GM19023 (cell line): ENCODE data around the gene SMIM35.
"Not testable (repeated sequence)": the region's sequence is repeated elsewhere in the genome, so short reads cannot be mapped to it uniquely, and the experiment has no call there.

ENCODE experiments used
- ATAC-seq: cut with Tn5 transposase; IDR thresholded peaks from one replicate; pipeline ENCODE4 v1.9.1; 2021; ENCODE audit warnings: mild to moderate bottlenecking, moderate library complexity; ENCODE audit not compliant: unreplicated experiment

SMIM35 gene

DNA sequence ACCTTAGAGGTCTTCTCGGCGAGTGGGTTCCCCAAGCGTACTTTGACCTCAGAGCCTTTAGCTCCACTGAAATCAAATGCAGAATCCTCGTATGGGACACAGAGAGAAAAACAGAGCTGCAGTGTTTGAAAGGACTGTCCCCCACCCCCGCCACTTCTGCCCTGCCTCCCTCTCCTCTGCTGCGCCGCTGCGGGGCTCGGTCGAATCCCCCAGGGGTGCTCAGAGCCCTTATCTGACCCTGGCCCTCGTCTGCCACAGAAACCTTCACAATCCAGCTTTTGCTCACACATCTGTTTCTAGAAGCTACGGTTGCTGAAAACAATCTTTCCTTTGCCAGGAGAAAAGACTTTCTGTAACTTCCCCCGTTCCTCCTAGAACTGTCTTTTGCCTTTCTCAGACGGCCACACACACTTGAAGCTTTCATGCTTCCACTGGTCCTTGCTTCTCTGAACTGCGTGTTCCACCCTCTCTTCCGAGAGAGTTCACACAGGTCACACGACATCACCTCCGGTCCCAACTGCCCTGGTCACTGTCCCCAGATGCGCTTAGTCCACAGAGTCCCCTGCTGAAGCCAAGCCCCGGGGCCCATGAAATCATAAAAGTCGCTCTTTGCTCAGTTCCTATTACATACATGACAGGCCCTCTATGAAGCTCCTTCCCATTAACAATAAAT, 3.7 kb downstream of the SMIM35 start:
- ATAC-seq = no peak

DNA sequence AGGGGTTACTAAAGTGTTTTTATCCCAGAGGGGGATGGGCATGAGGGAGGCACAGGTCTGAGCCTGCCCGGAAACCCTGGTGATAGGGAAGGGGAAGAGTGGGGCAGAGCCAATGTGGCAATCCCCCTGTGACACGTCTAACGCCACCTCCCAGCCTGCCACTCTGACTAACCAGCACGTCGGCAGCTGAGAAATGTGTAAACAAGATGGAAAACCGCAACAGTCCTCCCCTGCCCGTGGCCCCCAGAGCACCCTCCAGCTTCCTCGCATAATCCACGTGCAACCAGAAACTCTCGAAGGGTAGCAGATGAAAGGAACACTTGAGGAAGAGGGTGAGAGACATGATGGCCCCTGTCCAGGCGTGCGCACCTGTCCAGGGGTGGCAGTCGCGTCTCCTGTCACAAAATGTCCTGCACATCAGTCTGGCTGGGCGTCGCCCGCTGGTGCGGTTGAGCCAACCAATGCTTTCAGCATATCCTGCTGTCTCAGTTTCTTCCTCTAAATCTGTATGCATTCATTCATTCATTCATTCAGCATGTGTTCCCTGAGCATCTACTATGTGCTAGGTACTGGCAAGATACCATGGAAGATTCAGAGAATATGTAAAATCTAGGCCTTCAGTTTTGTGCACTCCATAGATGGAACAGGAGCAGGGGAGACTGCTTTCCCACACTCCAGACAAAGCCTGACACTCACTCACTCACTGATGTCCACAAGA, 5.4 kb downstream of the SMIM35 start:
- ATAC-seq = no peak

DNA sequence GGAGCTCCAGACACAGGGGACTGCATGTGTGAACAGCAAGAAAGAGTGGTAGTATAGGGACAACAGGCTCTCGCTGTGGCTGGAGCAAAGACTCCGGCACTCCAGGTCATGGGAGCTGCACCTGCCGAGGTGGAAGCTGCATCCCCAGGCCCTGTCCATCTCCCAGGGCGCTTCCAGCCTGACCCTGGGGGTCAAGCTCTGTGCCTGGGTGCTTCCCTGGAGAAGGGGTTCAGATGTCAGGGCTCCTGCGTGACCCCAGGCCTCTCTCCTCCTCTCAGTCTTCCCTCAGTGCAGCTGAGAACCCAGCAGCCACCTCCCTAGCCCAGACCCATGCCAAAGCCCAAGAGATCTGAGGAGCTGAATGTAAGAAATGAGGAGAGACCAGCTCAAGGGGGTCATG, 6.5 kb downstream of the SMIM35 start:
- no peak for ATAC-seq

DNA sequence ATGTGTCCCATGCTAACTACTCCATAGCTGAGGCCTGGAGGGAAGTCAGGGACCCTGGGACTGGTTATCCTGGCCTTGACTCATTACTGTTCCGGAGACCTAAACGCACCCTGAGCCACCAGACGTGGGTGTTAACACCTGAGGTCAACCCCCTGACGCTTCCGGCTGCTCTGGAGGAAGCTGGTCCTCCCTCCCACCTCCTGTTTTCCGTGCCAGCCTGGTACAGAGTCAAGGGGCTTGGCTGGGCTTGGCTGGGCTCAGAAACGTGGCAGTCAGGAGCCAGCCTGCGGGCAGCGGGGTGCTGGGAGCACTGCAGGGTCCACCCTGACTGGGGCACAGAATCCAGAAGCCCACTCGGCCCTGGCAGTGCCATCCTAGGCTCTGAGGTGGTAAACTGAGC, 7.3 kb downstream of the SMIM35 start:
- ATAC-seq = no peak

DNA sequence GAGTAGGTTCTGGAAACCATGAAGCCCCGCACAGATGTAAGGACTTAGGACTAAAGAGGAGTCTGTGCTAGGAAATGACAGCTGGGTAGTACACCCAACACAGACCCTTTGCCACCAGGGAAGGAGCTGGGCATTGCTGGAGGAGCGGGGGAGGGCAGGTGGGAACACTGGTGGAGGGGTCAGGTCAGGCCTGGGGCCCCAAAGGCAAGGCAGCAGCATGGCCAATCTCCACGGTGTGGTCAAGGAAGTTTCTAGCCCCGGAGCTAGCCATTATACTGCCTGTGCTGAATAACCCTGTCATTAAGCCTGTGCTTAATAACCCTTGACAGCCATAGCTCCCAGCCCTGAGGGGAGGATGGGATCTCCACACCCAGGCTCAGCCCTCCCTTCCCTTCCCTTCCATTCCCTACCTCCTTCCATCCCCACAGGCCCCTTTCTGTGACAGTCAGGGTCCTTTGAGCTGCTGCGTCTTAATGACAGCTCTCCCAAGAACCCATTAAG, 7.8 kb downstream of the SMIM35 start:
- no peak for ATAC-seq

DNA sequence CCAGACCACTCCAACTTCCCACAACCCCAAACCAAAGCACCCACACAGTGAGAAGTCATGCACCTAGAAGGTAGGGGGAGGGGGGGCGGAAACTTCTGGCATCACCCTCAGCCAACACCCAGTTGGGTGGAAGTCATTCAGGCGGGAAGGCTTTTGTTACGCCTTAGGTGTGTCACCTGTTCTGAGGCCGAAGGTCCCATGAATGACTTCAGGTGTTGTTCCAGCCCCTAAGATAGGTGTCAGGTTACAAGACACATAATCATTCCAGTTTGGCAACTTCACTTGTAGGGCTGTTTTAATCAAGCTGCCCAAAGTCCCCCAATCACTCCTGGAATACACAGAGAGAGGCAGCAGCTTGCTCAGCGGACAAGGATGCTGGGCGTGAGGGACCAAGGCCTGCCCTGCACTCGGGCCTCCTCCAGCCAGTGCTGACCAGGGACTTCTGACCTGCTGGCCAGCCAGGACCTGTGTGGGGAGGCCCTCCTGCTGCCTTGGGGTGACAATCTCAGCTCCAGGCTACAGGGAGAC, 9.9 kb downstream of the SMIM35 start, which contains the start of gene TMPRSS4:
Gene TMPRSS4 (plus strand): TSS at position 325 of the 528 bp plus-strand sequence. CDS start 225 bp downstream, outside the sequence.
- ATAC-seq = no peak

DNA sequence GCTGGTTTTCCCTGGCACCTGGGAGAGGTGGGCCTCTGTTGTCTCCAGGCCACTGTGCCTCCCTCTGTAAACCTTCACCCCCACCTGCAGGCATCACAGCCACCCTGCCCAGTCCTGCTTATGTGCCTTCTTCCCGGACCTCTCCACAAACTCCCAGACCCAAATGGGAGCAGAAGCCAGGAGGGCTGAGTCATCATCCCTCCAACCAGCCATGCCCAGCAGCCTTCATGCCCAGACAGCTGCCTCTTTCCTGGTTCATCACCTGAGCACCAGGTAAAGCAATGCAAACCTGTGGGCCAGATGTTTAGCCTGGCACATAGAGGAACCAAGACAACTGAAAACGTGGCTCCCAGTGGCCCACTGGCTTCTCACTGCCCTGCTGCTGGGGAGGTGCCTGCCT, 12.0 kb downstream of the SMIM35 start:
- ATAC-seq = no peak

DNA sequence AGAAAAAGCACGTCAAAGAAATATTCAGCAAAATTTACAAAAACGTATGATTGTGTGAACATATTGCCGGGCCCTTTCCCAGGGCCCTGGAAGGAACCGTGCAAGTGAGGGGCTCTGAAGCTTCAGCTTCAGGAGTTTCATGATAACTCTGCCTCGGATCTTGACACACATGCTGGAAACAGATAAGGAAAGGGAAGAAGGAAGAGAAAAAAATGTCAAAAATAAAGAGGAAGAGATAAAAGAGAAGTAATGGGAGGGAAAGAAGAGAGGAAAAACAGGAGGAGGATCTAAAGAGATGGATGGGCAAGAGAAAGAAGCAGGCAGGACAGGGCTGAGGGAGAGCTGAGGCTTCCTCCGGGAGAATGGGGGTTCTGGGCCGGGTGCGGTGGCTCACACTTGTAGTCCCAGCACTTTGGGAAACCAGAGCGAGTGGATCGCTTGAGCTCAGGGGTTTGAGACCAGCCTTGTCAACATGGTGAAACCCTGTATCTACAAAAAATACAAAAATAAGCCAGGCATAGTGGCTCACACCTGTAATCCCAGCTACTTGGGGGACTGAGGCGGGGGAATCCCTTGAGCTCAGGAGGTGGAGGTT, 12.6 kb downstream of the SMIM35 start:
- ATAC-seq = no peak

DNA sequence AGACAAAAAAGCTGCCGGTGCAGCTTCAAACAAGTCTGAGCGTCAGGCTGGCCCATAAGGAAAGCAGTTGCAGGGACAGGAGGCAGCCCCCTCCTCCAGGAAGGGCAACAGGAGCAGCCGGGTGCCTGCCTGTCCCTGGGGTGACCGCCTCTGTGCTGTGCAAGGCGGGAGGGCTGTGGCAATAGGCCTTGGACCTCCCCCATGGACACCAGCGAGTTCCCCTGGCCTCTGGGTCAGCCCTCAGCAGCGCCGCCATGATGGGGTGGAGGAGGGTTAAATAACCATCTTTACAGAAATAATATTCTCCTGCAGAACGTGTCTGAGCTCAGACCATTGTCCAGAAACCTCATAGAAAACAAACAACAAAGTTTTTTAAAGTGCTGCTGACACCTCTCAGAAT, 13.2 kb downstream of the SMIM35 start:
- no peak for ATAC-seq

DNA sequence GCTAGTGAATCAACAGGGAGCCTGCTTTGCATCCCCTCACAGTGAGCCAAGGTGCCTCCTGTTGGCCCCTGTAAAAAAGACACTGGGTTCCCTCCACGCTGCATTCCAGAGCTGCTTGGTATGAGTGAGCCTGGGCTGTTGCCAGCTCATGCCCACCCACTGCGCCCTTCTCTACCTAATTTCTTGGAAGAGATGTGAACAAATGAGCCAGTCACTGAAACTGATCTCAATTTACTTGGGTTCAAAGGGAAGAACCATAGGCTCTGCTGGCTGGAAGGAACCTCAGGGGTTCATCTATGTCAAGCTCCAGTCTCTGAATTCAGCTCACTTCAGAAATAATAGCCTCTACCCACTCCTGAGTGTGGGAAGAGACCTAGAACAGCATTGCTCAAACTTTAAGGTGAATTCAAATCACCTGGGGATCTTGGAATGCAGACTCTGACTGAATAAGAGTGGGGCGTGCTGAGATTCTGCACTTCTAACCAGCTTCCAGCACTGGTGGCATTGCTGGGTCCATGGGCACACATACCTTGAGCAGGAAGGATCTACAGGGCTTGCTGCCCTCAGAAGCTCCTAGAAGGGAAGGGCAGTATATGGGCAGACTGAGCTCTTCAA, 15.2 kb downstream of the SMIM35 start:
- no peak for ATAC-seq

DNA sequence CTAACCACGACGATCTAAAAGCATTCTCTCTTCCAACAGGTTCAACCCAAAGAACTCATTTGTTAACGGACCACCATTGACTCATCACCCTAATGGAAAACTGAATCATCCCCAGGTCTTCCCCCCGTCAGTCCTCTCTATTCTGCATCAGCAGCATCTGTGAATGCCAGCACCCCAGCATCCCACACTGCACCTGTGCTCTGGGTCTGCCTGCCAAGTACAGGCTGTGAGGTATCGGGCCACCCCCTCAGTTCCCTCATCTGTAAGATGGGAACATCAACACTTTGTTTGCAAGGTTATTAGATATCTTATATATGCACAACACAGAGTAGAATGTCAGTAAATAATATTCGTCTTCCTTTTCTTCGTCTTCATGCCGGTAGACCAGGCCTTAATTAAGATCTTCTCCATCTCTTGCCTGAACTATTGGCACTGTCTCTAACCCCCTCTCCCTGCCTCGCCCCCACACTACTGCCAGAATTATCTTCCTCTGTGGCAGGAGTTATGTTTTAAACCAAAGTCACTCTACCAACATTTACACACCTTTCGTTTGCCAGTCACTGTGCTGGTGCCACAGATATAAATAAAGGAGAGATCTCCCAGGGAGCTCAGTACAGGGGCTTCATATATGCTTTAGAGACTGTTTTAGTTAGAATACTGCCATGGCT, 17.7 kb downstream of the SMIM35 start:
- ATAC-seq = no peak

DNA sequence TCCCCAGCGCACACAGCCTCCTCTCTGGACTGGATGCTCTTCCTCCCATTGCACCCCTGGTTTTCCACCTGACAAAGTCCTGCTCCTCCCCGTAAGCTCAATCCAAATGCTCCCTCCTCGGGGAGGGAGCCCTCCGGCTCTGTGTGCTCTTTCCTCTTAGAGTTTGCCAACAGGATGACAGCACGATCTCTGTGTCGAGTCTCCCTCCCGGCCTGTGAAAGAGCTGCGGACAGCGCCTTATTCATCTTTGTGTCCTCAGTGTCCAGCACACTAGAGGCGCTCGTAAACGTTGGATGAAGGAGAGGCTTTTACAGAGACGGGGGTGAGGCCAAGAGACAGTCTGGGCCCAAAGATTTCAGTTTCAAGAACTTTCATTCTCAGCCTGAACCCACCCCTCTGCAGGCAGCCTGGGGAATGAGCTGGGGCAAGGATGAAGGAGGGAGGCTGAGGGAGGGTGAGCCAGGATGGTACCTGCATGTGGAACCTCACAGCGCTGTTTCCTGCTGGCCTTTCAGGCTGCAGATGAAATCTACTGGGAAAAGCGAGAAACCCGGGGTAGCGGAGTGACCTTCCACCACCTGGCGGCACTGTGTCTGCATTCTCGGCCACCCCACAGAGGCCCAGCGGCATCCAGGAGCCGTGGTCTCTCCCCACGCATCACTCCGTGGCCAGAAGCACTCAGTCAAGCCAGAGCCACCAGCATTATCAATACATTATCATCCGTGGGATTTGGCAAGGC, 18.4 kb downstream of the SMIM35 start:
- no peak for ATAC-seq

DNA sequence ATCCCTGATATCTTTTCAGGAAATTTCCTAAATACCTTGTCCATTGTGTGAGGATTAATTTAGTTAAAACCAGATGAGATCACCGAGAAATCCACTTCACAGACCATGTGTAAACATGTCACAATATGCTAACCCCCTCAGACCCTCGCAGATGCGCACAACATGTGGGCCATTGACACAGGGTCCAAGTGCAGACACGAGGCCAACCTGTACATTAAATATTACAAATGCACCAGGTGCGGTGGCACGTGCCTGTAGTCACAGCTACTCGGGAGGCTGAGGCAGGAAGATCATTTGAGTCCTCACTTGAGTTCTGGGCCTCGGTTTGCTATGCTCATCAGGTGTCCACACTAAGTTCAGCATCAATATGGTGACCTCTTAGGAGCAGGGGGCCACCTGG, 19.8 kb downstream of the SMIM35 start:
- no peak for ATAC-seq

DNA sequence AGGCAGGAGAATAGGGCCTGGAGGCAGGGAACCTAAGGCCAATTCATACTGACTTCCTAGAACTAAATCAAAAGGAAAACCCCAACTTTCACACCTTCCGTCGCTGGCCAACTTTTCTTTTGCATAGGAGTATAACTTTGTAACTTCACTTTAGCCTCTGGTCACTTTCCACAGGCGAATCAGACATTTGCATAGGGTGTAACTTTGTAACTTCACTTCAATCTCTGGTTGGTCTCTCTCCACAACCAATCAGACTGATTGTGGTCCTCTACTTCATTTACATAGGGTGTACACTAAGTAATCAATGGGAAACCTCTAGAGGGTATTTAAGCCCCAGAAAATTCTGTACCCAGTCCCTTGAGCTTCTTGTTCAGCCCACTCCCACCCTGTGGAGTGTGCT, 21.4 kb downstream of the SMIM35 start:
- no peak for ATAC-seq

DNA sequence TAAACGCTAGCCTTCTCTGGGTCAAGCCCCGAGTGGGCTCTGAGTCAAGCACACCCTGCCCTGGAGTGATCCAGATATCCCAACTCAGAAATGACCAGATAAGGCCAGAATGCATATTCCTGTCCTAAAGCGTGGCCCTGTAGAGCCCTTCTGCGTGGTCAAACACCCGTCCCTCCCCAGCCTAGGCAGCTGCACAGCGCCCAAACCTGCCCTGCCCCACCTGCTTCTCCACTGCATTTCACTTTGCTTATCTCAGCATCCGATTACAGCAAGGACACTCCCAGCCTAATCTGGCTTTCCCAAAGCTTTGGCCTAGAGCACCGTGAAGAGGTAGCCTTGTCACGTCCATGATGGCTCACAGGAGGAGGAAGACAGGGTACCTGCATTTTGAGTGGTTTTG, 21.8 kb downstream of the SMIM35 start:
- ATAC-seq = no peak

DNA sequence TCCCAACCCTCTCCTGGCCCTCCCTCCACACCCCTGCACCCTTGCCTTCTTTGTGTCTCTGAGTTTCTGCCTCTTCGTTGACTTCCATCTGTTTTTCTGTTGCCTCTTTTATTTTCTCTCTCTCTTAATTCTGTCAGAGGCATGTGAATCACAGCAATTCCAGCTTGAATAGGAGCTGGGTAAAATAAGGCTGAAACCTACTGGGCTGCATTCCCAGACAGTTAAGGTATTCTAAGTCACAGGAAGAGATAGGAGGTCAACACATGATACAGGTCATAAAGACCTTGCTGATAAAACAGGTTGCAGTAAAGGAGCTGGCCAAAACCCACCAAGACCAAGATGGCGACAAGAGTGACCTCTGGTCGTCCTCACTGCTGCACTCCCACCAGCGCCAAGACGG, 24.1 kb downstream of the SMIM35 start:
- not testable (repeated sequence) for ATAC-seq

DNA sequence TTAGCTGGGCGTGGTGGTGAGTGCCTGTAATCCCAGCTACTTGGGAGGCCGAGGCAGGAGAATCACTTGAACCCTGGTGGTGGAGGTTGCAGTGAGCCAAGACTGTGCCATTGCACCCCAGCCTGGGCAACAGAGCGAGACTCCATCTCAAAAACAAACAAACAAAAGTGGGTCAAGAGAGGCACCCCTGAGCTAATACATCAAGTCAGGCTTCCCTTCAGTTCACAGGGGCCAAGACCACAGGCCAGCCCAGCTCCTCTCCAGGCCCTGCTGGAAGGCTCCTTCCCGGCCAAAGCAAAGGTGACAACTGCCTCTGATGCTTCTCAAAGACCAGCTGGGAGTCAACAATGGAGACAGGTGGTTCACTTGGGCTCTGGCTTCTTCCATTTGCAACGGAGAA, 24.6 kb downstream of the SMIM35 start:
- ATAC-seq = not testable (repeated sequence)

DNA sequence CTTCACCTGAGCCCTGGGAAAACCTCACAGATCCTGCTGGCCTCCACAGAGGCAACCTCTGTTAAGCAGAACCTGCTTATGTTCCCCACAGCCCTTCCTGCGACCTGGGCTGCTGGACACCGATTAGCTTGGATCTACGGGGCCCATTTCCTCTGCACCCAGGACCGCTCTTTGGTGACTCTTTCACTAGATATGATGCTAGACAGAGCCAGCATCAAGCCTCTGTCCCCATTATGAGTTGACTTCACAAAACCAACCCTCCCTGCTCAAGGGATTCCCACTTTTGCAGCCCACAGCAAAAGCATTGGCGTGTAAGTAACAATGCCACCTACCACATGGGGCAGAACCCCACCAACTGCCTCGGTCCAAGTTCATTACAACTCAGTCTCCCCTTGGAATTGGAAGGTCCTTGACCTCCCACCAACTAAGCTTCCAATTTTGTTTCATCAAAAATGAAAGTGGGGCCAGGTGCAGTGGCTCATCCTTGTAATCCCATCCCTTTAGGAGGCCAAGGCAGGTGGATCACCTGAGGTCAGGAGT, 25.1 kb downstream of the SMIM35 start:
- no peak for ATAC-seq

DNA sequence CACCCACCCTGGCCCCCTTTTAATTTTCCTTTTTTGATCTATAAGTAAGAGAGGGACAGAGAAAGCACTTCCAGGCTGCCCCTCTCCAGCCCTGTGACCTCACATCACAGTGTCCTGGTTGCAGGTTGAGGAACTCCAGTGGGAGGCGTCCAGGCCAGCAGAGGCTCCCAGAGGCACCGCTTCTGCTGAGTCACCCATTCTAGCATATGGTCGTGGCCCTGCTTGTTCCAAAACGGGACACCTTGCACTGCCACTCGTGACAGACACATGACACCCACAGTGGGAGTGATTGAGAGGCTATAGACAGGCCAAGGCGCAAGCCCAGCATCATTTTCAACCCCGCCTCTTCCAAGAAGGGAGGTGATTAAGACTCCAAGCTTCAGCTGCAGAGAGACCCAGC, 25.9 kb downstream of the SMIM35 start:
- ATAC-seq = no peak
